ENCODE data around the gene GRIK2.
"Not testable (repeated sequence)": the region's sequence is repeated elsewhere in the genome, so short reads cannot be mapped to it uniquely, and the experiment has no call there.

Gene GRIK2

DNA sequence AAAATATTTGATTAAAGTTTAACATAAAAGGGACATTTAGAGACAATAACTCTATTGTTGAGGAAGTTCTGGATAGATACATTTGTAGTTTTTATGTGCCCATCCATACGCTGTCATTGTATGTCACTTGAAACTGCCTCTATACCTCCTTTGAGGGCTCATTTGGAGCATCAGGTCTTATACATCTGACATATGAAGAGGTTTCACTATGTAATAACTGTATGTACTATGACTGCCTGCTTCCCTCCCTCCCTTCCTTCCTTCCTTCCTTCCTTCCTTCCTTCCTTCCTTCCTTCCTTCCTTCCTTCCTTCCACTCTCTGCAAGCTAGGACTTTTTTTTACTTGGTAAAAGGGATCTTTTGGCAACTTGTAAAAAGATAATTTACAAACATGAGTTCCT lies 657.5 kb downstream of the GRIK2 start:
- no peak overlapping the region for H3K27ac ChIP-seq
- TF ChIP-seq ZFX (IDR thresholded peaks at IDR 0.05; ENCODE audit: borderline replicate concordance), result no peak
- TF ChIP-seq, protein P1, sequence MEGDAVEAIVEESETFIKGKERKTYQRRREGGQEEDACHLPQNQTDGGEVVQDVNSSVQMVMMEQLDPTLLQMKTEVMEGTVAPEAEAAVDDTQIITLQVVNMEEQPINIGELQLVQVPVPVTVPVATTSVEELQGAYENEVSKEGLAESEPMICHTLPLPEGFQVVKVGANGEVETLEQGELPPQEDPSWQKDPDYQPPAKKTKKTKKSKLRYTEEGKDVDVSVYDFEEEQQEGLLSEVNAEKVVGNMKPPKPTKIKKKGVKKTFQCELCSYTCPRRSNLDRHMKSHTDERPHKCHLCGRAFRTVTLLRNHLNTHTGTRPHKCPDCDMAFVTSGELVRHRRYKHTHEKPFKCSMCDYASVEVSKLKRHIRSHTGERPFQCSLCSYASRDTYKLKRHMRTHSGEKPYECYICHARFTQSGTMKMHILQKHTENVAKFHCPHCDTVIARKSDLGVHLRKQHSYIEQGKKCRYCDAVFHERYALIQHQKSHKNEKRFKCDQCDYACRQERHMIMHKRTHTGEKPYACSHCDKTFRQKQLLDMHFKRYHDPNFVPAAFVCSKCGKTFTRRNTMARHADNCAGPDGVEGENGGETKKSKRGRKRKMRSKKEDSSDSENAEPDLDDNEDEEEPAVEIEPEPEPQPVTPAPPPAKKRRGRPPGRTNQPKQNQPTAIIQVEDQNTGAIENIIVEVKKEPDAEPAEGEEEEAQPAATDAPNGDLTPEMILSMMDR (IDR thresholded peaks at IDR 0.05), result no peak

DNA sequence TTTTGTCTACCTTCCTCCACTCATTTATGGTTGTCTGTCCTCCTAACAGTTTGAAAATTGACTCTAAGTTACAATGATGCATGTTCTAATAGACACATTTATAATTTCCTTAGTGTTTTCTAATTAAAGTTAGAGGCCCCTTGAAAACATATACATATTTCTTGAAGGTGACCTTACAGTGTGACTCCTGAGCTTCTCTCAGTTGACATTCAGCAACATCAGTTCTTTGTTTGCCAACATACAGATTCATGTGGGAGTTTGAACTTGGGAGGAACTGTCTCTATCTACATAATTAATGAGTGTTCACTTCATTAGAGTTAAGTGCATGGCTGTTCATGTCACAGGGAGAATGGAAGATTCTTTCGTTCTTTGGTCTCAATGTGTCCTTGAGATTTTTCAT lies 658.2 kb downstream of the GRIK2 start:
- no peak overlapping the region for H3K27ac ChIP-seq
- TF ChIP-seq, protein P1 (IDR thresholded peaks at IDR 0.05), result no peak
- no peak for TF ChIP-seq ZFX (IDR thresholded peaks at IDR 0.05; ENCODE audit: borderline replicate concordance)

DNA sequence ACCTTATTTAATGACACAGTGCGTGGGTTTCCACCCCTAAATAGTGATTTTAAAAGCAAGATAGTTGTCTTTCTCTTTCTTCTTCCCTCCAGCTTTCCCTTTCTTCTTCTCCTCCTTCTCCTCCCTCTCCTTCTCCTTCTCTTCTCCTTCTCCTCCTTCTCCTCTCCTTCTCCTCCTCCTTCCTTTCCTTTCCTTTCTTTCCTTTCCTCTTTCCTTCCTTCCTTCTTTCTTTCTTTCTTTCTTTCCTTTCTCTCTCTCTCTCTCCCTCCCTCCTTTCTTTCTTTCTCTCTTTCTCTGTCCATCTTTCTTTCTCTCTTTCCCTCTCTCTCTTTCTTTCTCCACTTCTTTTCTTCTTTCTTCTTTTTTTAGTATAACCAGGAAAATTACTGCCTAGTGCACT lies 670.6 kb downstream of the GRIK2 start:
- H3K27ac ChIP-seq, result no peak overlapping the region
- TF ChIP-seq, protein P1 (IDR thresholded peaks at IDR 0.05), result no peak
- TF ChIP-seq ZFX (IDR thresholded peaks at IDR 0.05; ENCODE audit: borderline replicate concordance), result no peak

DNA sequence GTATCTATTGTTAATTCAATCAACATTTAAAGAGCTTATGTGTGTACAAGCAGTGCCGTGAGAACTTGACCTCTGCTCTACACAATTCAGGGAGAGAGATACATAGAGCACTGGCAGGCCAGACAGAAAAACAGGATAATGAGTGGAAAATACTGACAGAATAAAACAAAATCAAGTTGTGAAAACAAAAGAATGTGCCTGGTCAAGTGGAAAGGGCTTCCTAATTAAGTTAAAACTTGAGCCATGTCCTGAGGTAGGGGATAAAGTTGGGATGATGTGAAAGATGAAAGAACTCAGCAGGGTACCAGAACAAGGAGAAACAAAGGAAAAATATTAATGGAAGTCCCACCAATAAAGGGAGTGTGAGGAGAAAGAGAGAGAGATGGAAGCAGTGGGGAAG lies 672.8 kb downstream of the GRIK2 start:
- H3K27ac ChIP-seq, result no peak overlapping the region
- TF ChIP-seq, protein P1 (IDR thresholded peaks at IDR 0.05), result no peak
- no peak for TF ChIP-seq ZFX (IDR thresholded peaks at IDR 0.05; ENCODE audit: borderline replicate concordance)

DNA sequence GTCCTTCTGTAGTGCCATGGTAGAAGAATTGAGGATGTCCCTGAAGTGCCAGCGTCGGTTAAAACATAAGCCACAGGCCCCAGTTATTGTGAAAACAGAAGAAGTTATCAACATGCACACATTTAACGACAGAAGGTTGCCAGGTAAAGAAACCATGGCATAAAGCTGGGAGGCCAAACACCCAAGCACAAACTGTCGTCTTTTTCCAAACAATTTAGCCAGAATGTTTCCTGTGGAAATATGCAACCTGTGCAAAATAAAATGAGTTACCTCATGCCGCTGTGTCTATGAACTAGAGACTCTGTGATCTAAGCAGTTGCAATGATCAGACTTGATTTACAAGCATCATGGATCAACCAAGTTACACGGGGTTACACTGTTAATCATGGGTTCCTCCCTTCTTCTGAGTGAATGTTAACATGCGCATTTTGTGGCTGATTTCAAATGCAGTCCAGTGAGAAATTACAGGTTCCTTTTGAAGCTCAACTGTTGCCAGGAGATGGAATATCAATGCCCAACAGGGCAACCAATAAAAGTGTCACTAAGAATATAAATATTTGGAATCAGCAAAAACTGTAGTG lies 674.9 kb downstream of the GRIK2 start:
- H3K27ac ChIP-seq, result no peak overlapping the region
- TF ChIP-seq ZFX (IDR thresholded peaks at IDR 0.05; ENCODE audit: borderline replicate concordance), result no peak
- TF ChIP-seq, protein P1 (IDR thresholded peaks at IDR 0.05), result no peak

DNA sequence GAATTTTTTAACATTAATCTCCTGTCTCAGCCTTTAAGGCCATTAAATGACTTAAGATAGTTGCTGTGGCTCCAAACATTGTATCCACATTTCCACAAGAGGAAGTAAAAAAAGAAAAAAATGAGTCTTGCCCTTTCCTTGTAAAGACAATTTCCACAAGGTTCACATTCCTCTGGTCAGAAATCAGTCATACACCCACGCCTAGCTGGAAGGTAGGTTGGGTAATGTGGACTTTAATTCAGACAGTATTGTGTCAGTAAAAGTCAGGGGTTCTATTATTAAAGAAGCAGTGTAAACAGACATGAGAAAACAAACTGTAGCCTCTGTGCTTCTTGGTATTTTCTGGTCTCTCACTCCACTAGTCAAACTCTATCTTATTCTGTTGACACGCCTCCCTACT lies 682.0 kb downstream of the GRIK2 start:
- TF ChIP-seq, protein P1 (IDR thresholded peaks at IDR 0.05), result no peak
- no peak for TF ChIP-seq ZFX (IDR thresholded peaks at IDR 0.05; ENCODE audit: borderline replicate concordance)
- no peak overlapping the region for H3K27ac ChIP-seq

DNA sequence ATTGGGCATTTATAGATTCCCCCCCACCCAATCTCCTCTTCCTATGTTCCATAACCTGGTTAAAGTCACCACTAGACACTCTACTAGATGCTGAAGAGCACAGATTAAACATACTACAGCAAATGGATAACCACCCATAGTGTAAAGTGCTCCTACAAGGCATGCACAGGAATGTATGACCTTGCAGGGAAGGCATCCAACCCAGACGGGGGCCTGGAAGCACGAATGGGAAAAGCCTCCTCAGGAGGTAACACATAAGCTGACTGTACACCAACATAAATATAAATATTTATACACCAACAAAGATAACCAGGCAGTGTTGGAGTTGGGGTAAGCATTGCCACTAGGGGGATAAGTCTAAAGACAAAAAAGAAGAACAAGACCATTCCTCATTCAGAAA lies 691.7 kb downstream of the GRIK2 start:
- H3K27ac ChIP-seq, result no peak overlapping the region
- TF ChIP-seq, protein P1 (IDR thresholded peaks at IDR 0.05), result no peak
- no peak for TF ChIP-seq ZFX (IDR thresholded peaks at IDR 0.05; ENCODE audit: borderline replicate concordance)

DNA sequence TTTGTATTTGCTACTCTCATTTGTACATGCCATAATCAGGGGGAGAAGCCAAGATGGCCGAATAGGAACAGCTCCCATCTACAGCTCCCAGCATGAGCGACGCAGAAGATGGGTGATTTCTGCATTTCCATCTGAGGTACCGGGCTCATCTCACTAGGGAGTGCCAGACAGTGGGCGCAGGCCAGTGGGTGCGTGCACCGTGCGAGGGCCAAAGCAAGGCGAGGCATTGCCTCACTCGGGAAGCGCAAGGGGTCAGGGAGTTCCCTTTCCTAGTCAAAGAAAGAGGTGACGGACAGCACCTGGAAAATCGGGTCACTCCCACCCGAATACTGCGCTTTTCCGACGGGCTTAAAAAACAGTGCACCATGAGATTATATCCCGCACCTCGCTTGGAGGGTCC lies 694.7 kb downstream of the GRIK2 start:
- H3K27ac ChIP-seq, result not testable (repeated sequence)
